Hair follicular keratinocyte (primary cell): ENCODE results near the gene MRPL44. TPM values are rescaled to one million over a fixed set of nuclear protein-coding genes. Genes with fewer than 3 reads are reported as not detected.

Source experiments
- total RNA-seq: library from RNA; depleted of rRNA; stranded (reverse); fragments of >200 nt; gene quantifications from 2 replicates; pipeline ENCODE4 v1.2.3, GENCODE V29; 2015

MRPL44 gene
- 32.3 and 38.3 TPM in 2 replicates for total RNA-seq

GRCh38 chr2:223957092-223957851 is at the start of gene MRPL44:
MRPL44 (plus strand) TSS chr2:223957463; CDS start chr2:223957473, 10 bp downstream.

GRCh38 chr2:223944703-223945531 is 12.3 kb upstream of the MRPL44 start, which contains the start of gene WDFY1:
WDFY1 (minus strand) TSS chr2:223945335; CDS start chr2:223945284, 51 bp downstream.

Other genes starting within 250 kb of the MRPL44 start
- gene AP1S3, start 119.9 kb upstream of the MRPL44 start, total RNA-seq = 16.3 and 19.0 TPM in 2 replicates
- gene WDFY1, start 12.1 kb upstream of the MRPL44 start, total RNA-seq = 26.6 and 41.1 TPM in 2 replicates
- gene SERPINE2, start 81.8 kb downstream of the MRPL44 start, total RNA-seq = 152 and 272 TPM in 2 replicates